H4 (cell line): Measurements from ENCODE around the gene OR1D5. TPM values are rescaled to one million over a fixed set of nuclear protein-coding genes. Genes with fewer than 3 reads are reported as not detected.
"Not testable (repeated sequence)": the region's sequence is repeated elsewhere in the genome, so short reads cannot be mapped to it uniquely, and the experiment has no call there.

ENCODE experiments used
- DNase-seq: peaks from one replicate; pipeline ENCODE4 v3.0.0-alpha.2; 2015; ENCODE audit warnings: low spot score
- total RNA-seq: library from RNA; depleted of rRNA; stranded (reverse); fragments of >200 nt; shearing (Covaris generic); gene quantifications from 2 replicates; pipeline ENCODE4 v1.2.3, GENCODE V29; 2014

OR1D5 gene
- total RNA-seq, 1 experiment from 2014 or later = not detected

GRCh38 chr17:3032258-3033247 is 30.9 kb downstream of the OR1D5 start:
- DNase-seq = no peak

GRCh38 chr17:3030852-3031470 is 32.4 kb downstream of the OR1D5 start:
- DNase-seq = not testable (repeated sequence)

- DNase-seq = no peak
These were observed 33.3 kb downstream of the OR1D5 start for GRCh38 chr17:3030096-3030495.

GRCh38 chr17:3029213-3029913 is 34.0 kb downstream of the OR1D5 start:
- DNase-seq = no peak

GRCh38 chr17:3027786-3028532 is 35.4 kb downstream of the OR1D5 start:
- DNase-seq = no peak

GRCh38 chr17:3026856-3027751 is 36.3 kb downstream of the OR1D5 start:
- DNase-seq = no peak

- no peak for DNase-seq
These were observed 37.1 kb downstream of the OR1D5 start for GRCh38 chr17:3026125-3026855.

- DNase-seq = no peak
These were observed 37.8 kb downstream of the OR1D5 start for GRCh38 chr17:3025421-3026124.

- DNase-seq = no peak
These were observed 39.1 kb downstream of the OR1D5 start for GRCh38 chr17:3024346-3024745.

GRCh38 chr17:3022197-3022596 is 41.2 kb downstream of the OR1D5 start:
- DNase-seq = no peak

GRCh38 chr17:3020381-3020780 is 43.0 kb downstream of the OR1D5 start:
- no peak for DNase-seq

GRCh38 chr17:3019761-3020160 is 43.6 kb downstream of the OR1D5 start:
- DNase-seq = no peak

- DNase-seq = no peak
These were observed 45.5 kb downstream of the OR1D5 start for GRCh38 chr17:3017936-3018335.

GRCh38 chr17:3015890-3016289 is 47.5 kb downstream of the OR1D5 start:
- no peak for DNase-seq

- DNase-seq = peak; percentile 13
These were observed 50.4 kb downstream of the OR1D5 start for GRCh38 chr17:3012926-3013581.
